ENCODE data around the gene DZANK1.

GRCh38 chr20:18506744-18507143 is 39.9 kb upstream of the DZANK1 start:
- TF ChIP-seq CTCF (IDR thresholded peaks at IDR 0.05) (no peak), EZH2 (IDR thresholded peaks at IDR 0.05) (no peak), EZH2phosphoT487 (IDR thresholded peaks at IDR 0.05) (no peak)
